HAP-1 (cell line): Measurements from ENCODE around the gene CTXND2.
"Not testable (repeated sequence)": the region's sequence is repeated elsewhere in the genome, so short reads cannot be mapped to it uniquely, and the experiment has no call there.

Experiments used
- DNase-seq, 2 experiments: peaks; one replicate each; pipeline ENCODE4 v3.0.0-alpha.2; 2016 to 2020; ENCODE audit warnings: low spot score in 2 of 2
- H3K27me3 ChIP-seq: fragments of 250-450 bp; sonication (Bioruptor Pico); 2 replicates; pipeline ENCODE4 v1.5.1; 2020; ENCODE audit warnings: low read depth, mild to moderate bottlenecking, moderate library complexity
- H3K36me3 ChIP-seq: fragments of 250-450 bp; sonication (Bioruptor Pico); replicated peaks from 2 replicates; pipeline ENCODE4 v1.5.1; 2020; ENCODE audit warnings: mild to moderate bottlenecking
- H3K4me1 ChIP-seq: fragments of 250-450 bp; sonication (Bioruptor Pico); 2 replicates; pipeline ENCODE4 v1.5.1; 2020; ENCODE audit warnings: mild to moderate bottlenecking
- H3K4me3 ChIP-seq: fragments of 250-450 bp; sonication (Bioruptor Pico); 2 replicates; pipeline ENCODE4 v1.5.1; 2020; ENCODE audit warnings: mild to moderate bottlenecking, moderate library complexity
- H3K9me3 ChIP-seq: fragments of 250-450 bp; sonication (Bioruptor Pico); 2 replicates; pipeline ENCODE4 v1.5.1; 2020; ENCODE audit warnings: mild to moderate bottlenecking, moderate library complexity
- in situ Hi-C: fragments of 300-500 bp; cut with MboI; formaldehyde crosslinking; loops from 3 replicates; pipeline ENCODE4 v1.14.3; 2020; ENCODE audit warnings: low sequenced_read_pairs, inconsistent platforms, mixed read lengths

CTXND2 gene

DNA sequence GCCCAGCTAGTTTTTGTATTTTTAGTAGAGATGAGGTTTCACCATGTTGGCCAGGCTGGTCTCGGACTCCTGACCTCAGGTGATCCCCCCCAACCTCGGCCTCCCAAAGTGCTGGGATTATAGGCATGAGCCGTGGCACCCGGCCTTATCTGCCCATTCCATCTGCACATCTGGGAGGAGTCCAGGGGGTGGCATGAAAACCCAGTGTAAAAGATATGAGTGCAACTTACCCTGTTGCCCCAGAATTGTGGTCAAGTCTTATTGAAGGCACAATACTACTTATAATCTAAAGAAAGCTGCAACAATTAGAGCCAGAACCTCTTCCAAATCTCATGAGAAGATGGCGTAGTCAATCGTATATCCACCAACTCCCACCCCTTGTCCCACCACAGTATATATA lies 18.4 kb downstream of the CTXND2 start:
- DNase-seq = no peak
- Histone ChIP-seq H3K4me1 (peaks cover 5% of the 10 kb centered on the region), H3K9me3 (no peaks in the 10 kb centered on the region; the same call in none of the 2 replicates), H3K27me3 (no peaks in the 10 kb centered on the region), H3K4me3 (no peak overlapping the region), H3K36me3 (no peaks in the 10 kb centered on the region)
- in situ Hi-C loops = no loop called here

DNA sequence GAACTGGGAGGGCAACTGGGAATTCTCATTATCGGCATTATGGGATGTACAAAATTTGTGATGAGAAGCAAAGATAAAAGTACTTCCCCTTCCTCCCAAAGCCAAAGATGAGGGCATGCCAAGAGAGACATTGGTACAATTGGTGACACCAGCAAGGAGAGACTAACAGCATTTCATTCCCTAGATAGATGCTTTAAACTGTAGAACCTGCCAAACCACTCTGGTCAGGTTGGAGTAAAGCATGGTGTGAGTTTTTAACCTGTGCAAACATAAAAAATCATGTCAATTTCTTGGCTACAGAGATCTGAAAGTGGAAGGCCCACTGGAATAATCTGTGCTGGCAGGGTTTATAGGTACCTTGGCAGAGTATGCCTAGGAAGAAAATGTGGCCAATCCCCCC lies 19.4 kb downstream of the CTXND2 start:
- Histone ChIP-seq H3K4me3 (no peak overlapping the region), H3K36me3 (no peaks in the 10 kb centered on the region), H3K27me3 (no peaks in the 10 kb centered on the region), H3K4me1 (peaks cover 5% of the 10 kb centered on the region), H3K9me3 (no peaks in the 10 kb centered on the region; the same call in none of the 2 replicates)
- in situ Hi-C loops = no loop called here
- no peak for DNase-seq

DNA sequence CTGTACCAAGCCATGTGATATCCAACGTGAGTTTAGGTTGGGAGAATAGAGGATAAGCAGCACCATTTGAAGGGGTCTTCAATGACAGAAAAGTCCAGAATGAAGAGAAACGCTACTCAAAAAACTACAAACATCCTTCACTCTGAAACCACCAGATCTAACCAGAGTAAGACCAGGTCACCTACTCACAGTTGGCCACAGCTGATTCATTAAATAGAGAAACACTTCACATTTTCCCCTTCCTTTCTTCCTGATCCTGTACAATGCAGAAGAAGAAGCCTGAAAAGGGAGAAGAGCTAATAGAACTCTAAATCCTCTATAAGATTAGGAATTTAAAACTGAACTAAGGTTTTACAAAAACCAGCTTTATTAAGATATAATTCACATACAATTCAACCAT lies 19.9 kb downstream of the CTXND2 start:
- DNase-seq = no peak
- Histone ChIP-seq H3K27me3 (no peaks in the 10 kb centered on the region), H3K9me3 (peaks cover 3% of the 10 kb centered on the region), H3K4me1 (peaks cover 5% of the 10 kb centered on the region), H3K36me3 (no peaks in the 10 kb centered on the region), H3K4me3 (no peak overlapping the region)
- in situ Hi-C loops = no loop called here

DNA sequence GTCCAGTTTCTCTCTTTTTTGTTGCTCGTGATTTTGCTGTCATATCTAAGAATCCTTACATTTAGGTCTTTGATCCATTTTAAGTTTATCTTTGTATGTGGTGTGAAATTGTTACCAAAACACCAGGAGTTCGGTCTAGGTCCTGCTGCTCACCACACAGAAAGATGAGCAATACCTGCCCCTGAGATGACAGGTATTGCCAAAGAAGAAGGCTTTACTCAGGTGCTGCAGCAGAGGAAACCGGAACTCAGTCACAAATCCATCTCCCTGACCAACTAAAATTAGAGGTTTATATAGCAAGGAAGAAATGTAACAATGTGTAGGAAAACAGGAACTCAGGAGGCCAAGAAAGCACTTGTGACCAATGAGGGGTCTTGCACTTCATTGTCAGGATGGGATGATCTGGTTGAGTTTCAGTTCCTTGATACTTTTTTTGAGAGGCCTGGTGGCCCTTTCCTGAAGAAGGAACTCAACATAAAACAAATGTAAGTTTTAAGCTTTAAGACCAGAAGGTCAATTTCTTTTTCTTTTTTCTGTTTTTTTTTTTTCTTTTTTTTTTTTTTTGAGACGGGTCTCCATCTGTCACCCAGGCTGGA lies 22.7 kb downstream of the CTXND2 start:
- DNase-seq = no peak
- Histone ChIP-seq H3K36me3 (no peaks in the 10 kb centered on the region), H3K27me3 (no peaks in the 10 kb centered on the region), H3K4me3 (no peak overlapping the region), H3K9me3 (peaks cover 3% of the 10 kb centered on the region), H3K4me1 (peaks cover 5% of the 10 kb centered on the region)
- in situ Hi-C loops = no loop called here

DNA sequence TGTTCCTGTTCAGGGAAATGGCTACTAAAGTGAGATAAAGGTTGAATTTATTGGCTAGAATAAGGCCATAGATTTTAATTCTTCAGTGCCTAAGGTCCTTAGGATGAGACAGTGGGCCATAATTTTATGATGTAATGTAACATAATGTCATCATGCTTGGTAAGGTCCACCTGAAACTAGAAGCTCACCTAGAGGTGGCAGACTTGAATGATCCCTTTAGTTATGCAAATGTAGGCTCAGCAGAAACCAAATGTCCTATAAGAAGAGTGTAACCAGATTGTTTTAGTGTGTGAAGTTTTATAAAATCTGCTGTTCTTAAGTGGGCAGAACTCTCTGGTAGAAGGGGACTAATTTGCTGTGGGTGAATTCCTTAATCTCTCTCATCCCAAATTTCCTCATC lies 25.7 kb downstream of the CTXND2 start:
- no peaks in the 10 kb centered on the region for H3K27me3 ChIP-seq
- no peak overlapping the region for H3K4me3 ChIP-seq
- H3K4me1 ChIP-seq = no peaks in the 10 kb centered on the region
- H3K9me3 ChIP-seq = peaks cover 3% of the 10 kb centered on the region
- no peaks in the 10 kb centered on the region for H3K36me3 ChIP-seq
- in situ Hi-C loops = no loop called here
- no peak for DNase-seq

DNA sequence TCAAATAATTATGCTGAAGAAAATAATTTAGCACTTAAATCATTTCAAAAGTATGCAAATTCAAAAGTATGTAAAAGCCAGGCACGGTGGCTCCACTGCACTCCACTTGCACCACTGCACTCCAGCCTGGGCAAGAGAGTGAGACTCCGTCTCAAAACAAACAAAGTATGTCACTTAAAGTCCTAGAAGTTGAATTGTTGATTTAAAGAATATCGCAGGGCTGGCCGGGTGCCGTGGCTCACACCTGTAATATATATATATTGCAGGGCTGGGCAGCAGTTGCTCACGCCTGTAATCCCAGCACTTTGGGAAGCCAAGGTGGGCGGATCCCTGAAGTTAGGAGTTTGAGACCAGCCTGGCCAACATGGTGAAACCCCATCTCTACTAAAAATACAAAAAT lies 30.5 kb downstream of the CTXND2 start:
- DNase-seq = no peak
- H3K4me3 ChIP-seq = no peak overlapping the region
- no peaks in the 10 kb centered on the region for H3K27me3 ChIP-seq
- in situ Hi-C loops = no loop called here
- no peaks in the 10 kb centered on the region for H3K36me3 ChIP-seq
- no peaks in the 10 kb centered on the region for H3K4me1 ChIP-seq
- no peaks in the 10 kb centered on the region for H3K9me3 ChIP-seq

DNA sequence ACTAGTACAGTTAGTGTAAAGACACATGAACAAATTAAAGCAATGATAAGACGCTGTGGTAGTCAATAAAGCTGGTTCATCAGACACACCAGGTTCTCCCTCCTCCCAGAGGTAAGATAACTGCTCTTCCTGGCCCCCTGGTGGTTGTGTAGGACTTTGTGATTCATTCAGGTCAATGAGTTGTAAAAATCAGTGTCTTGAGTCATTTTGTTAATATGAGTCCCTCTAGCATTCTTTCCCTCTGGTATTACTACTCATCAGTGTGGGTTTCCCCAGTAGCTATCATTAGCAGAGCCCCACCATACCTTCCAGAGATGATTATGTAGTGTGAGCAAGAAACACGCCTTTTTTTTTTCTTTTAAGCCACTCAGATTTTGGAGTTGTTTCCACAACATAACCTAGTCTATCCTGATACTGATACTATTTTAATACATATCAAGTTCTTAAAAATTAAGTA lies 35.6 kb downstream of the CTXND2 start:
- peak; percentile 77 to 85 for DNase-seq
- Histone ChIP-seq H3K4me1 (peaks cover 4% of the 10 kb centered on the region), H3K27me3 (no peaks in the 10 kb centered on the region), H3K9me3 (no peaks in the 10 kb centered on the region), H3K4me3 (no peak overlapping the region), H3K36me3 (peaks cover 3% of the 10 kb centered on the region; the same call in 1 of the 2 replicates)
- in situ Hi-C loops = no loop called here

DNA sequence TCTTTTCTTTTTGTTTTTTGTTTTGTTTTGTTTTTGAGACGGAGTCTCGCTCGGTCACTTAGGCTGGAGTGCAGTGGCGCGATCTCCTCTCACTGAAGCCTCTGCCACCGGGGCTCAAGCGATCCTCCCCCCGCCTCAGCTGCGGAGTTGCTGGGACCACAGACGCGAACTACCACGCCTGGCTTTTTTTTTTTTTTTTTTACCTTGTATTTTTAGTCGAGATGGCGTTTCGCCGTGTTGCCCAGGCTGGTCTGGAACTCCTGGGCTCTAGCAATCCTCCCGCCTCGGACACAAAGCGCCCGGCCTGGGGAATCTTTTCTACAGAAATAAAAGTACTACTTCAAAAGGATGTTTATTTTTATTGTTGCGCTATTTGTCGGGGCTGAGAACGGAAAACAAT lies 38.1 kb downstream of the CTXND2 start:
- H3K36me3 ChIP-seq = peaks cover 29% of the 10 kb centered on the region
- no peak for DNase-seq
- no peak overlapping the region for H3K4me3 ChIP-seq
- in situ Hi-C loops = no loop called here
- no peaks in the 10 kb centered on the region for H3K27me3 ChIP-seq
- no peaks in the 10 kb centered on the region for H3K9me3 ChIP-seq
- peaks cover 4% of the 10 kb centered on the region for H3K4me1 ChIP-seq

DNA sequence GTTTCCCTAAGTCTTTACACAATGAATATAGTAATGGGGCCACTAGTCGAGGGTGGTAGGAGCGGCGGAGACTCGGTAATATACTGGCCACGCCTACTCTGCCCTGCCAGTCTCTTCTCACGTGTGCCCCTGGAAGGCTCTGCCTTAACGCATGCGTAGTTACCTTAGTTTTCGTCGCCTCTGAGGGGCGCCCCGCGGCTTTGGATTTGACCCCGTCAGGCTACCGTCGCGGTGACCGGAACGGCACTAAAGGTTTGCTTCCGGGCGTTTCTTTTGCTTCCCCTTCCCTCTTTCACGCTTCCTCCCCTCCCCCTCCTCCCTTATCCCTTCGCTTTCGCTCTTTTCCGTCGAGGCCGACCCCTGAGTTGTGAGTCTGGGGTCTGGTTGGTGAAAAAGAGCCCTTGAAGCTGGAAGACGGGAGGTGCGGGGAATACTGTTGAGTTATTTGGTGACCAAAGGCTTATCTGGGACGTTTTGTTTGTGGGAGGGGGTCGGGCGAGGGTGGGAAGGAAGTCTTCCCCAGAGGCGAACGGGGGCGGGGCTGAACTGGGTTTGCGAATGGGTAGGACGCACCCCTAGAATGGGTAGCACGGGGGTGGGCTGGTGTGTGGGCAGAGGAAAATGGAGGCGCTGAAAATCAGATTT lies 39.3 kb downstream of the CTXND2 start, which contains the start of gene SETDB1:
SETDB1 (plus strand) TSS at position 267 of the 645 bp plus-strand sequence. CDS start 1,352 bp downstream, outside the sequence.
- H3K4me3 ChIP-seq = peak within 1 kb of the TSS; percentile 73
- DNase-seq = peak; percentile 98
- H3K9me3 ChIP-seq = no peaks in the 10 kb centered on the region
- in situ Hi-C loops = no loop called here
- H3K27me3 ChIP-seq = no peaks in the 10 kb centered on the region
- peaks cover 4% of the 10 kb centered on the region for H3K4me1 ChIP-seq
- H3K36me3 ChIP-seq = peaks cover 39% of the 10 kb centered on the region

DNA sequence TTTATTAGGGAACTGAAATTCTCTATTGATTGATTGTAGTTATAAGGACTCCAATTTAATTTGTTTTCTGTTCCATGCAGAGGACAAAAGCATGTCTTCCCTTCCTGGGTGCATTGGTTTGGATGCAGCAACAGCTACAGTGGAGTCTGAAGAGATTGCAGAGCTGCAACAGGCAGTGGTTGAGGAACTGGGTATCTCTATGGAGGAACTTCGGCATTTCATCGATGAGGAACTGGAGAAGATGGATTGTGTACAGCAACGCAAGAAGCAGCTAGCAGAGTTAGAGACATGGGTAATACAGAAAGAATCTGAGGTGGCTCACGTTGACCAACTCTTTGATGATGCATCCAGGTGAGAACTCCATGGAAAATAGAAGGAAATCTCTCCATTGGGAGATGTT lies 40.7 kb downstream of the CTXND2 start:
- H3K9me3 ChIP-seq = no peaks in the 10 kb centered on the region
- H3K4me3 ChIP-seq = no peak overlapping the region; the same call in 1 of the 2 replicates
- in situ Hi-C loops = no loop called here
- no peaks in the 10 kb centered on the region for H3K27me3 ChIP-seq
- DNase-seq = no peak
- H3K4me1 ChIP-seq = peaks cover 4% of the 10 kb centered on the region
- peaks cover 50% of the 10 kb centered on the region for H3K36me3 ChIP-seq

DNA sequence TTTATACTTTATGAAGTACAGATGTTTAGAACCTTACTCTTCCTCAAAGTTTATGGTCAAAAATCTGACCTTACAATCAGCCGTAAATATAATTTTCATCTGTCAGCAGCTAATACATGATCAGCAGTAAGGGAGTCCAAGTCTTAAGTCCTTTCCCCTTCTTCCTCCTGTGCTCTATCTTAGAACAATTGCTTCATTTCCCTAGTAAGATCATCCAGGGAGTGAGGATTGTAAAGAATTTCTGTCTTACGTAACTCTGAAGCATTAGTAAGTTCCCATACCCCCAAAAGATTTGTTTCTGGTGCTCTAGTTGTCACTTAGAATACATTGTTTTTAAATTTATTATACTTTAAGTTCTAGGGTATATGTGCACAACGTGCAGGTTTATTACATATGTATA lies 41.4 kb downstream of the CTXND2 start:
- Histone ChIP-seq H3K9me3 (no peaks in the 10 kb centered on the region), H3K4me3 (no peak overlapping the region), H3K27me3 (no peaks in the 10 kb centered on the region), H3K4me1 (peaks cover 4% of the 10 kb centered on the region), H3K36me3 (peaks cover 52% of the 10 kb centered on the region)
- in situ Hi-C loops = no loop called here
- DNase-seq = no peak

DNA sequence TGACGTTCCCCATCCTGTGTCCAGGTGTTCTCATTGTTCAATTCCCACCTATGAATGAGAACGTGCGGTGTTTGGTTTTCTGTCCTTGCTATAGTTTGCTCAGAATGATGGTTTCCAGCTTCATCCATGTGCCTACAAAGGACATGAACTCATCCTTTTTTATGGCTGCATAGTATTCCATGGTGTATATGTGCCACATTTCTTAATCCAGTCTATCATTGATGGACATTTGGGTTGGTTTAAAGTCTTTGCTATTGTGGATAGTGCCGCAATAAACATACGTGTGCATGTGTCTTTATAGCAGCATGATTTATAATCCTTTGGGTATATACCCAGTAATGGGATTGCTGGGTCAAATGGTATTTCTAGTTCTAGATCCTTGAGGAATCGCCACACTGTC lies 41.8 kb downstream of the CTXND2 start:
- H3K4me3 ChIP-seq, H3K4me1 ChIP-seq, DNase-seq, H3K27me3 ChIP-seq, H3K9me3 ChIP-seq, in situ Hi-C loops: not testable (repeated sequence)
- peaks cover 52% of the 10 kb centered on the region for H3K36me3 ChIP-seq

DNA sequence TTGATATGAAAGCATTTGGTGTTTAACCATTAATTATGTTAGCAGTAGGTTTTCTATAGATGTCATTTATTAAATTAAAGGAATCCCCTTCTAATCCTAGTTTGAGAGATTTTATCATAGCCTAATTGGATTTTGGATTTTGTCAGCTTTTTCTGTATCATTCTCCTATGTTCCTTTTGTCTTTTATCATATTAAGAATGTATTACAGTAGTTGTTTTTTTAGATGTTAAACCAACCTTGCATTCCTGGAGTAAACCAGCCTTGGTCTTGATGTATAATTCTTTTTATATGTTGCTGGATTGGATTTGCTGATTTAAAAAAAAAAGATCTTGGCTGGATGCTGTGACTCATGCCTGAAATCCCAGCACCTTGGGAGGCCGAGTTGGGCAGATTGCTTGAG lies 44.8 kb downstream of the CTXND2 start:
- Histone ChIP-seq H3K36me3 (peaks cover 63% of the 10 kb centered on the region), H3K4me3 (no peak overlapping the region), H3K27me3 (no peaks in the 10 kb centered on the region), H3K4me1 (no peaks in the 10 kb centered on the region; the same call in 1 of the 2 replicates), H3K9me3 (no peaks in the 10 kb centered on the region)
- DNase-seq = no peak
- in situ Hi-C loops = no loop called here

DNA sequence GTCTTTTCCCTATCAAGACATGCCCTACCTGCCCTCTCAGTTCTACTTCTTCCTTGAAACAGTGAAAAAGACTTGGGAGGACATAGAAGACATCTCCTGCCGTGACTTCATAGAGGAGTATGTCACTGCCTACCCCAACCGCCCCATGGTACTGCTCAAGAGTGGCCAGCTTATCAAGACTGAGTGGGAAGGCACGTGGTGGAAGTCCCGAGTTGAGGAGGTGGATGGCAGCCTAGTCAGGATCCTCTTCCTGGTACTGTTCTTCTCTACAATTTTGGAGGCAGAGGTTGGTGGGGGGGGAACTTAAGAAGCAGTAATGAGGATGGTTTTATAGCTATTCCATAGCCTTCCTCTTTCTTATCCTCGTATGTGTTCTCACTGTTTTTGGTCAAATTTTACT lies 57.9 kb downstream of the CTXND2 start:
- Histone ChIP-seq H3K36me3 (peaks cover 83% of the 10 kb centered on the region), H3K4me3 (no peak overlapping the region), H3K9me3 (no peaks in the 10 kb centered on the region), H3K27me3 (no peaks in the 10 kb centered on the region), H3K4me1 (no peaks in the 10 kb centered on the region)
- in situ Hi-C loops = no loop called here
- no peak for DNase-seq
